ENCODE measurements around the gene ADCY7. TPM values are rescaled to one million over a fixed set of nuclear protein-coding genes. Genes with fewer than 3 reads are reported as not detected.

ADCY7 gene
- total RNA-seq, 2 donors from 2014 or later, result 30.1 to 37.2 TPM

- no peak overlapping the region for H3K27ac ChIP-seq (ENCODE audit: low read depth, low read length)
- peaks cover 6% of the 10 kb centered on the region for H3K4me1 Mint-ChIP-seq
- H3K36me3 Mint-ChIP-seq (ENCODE audit: low read depth), result no peaks in the 10 kb centered on the region
- no peaks in the 10 kb centered on the region for H3K36me3 ChIP-seq (ENCODE audit: control insufficient read depth, insufficient read depth, low read length)
- H3K4me3 Mint-ChIP-seq, result no peak overlapping the region
- H3K27ac Mint-ChIP-seq, result no peak overlapping the region
- no peak overlapping the region for H3K4me3 ChIP-seq (ENCODE audit: low read length)
- TF ChIP-seq CTCF (conservative IDR thresholded peaks at IDR 0.05), result no peak
- no peaks in the 10 kb centered on the region for H3K27me3 Mint-ChIP-seq (ENCODE audit: insufficient read depth)
- no peak overlapping the region for H3K9ac ChIP-seq (ENCODE audit: extremely low read depth, low read length, poor library complexity, severe bottlenecking)
- no peaks in the 10 kb centered on the region for H3K27me3 ChIP-seq (ENCODE audit: control insufficient read depth, insufficient read depth, low read length, poor library complexity, severe bottlenecking)
- H3K9me3 Mint-ChIP-seq, result no peaks in the 10 kb centered on the region
- H3K4me1 ChIP-seq (ENCODE audit: control insufficient read depth, insufficient read depth, low read length), result peaks cover 3% of the 10 kb centered on the region
- no peaks in the 10 kb centered on the region for H3K9me3 ChIP-seq (ENCODE audit: control insufficient read depth, low read length)
- WGBS, 2 experiments (ENCODE audit: insufficient coverage in 1 of 2, insufficient read length in 1 of 2), result 94 to 97% methylated on average over 12 to 13 of the region's 13 CpGs
- DNase-seq, result no peak
These were observed 4.3 kb downstream of the ADCY7 start for GRCh38 chr16:50270510-50271147.

- H3K4me3 Mint-ChIP-seq, result no peak overlapping the region
- no peaks in the 10 kb centered on the region for H3K27me3 Mint-ChIP-seq (ENCODE audit: insufficient read depth)
- WGBS, 2 experiments (ENCODE audit: insufficient coverage in 1 of 2, insufficient read length in 1 of 2), result 83 to 95% methylated on average over 5 to 15 of the region's 15 CpGs
- no peak for TF ChIP-seq CTCF (conservative IDR thresholded peaks at IDR 0.05)
- no peaks in the 10 kb centered on the region for H3K27me3 ChIP-seq (ENCODE audit: control insufficient read depth, insufficient read depth, low read length, poor library complexity, severe bottlenecking)
- H3K4me3 ChIP-seq (ENCODE audit: low read length), result no peak overlapping the region
- peaks cover under 1% of the 10 kb centered on the region for H3K4me1 ChIP-seq (ENCODE audit: control insufficient read depth, insufficient read depth, low read length)
- H3K9me3 Mint-ChIP-seq, result no peaks in the 10 kb centered on the region
- no peaks in the 10 kb centered on the region for H3K36me3 ChIP-seq (ENCODE audit: control insufficient read depth, insufficient read depth, low read length)
- H3K36me3 Mint-ChIP-seq (ENCODE audit: low read depth), result no peaks in the 10 kb centered on the region
- no peak overlapping the region for H3K9ac ChIP-seq (ENCODE audit: extremely low read depth, low read length, poor library complexity, severe bottlenecking)
- H3K9me3 ChIP-seq (ENCODE audit: control insufficient read depth, low read length), result no peaks in the 10 kb centered on the region
- DNase-seq, result no peak
- no peak overlapping the region for H3K27ac Mint-ChIP-seq
- peaks cover 6% of the 10 kb centered on the region for H3K4me1 Mint-ChIP-seq
- H3K27ac ChIP-seq (ENCODE audit: low read depth, low read length), result no peak overlapping the region
These were observed 5.0 kb downstream of the ADCY7 start for GRCh38 chr16:50271148-50272041.

- DNase-seq, result no peak
- peaks cover 5% of the 10 kb centered on the region for H3K4me1 Mint-ChIP-seq
- no peak overlapping the region for H3K4me3 ChIP-seq (ENCODE audit: low read length)
- no peaks in the 10 kb centered on the region for H3K27me3 ChIP-seq (ENCODE audit: control insufficient read depth, insufficient read depth, low read length, poor library complexity, severe bottlenecking)
- no peak overlapping the region for H3K9ac ChIP-seq (ENCODE audit: extremely low read depth, low read length, poor library complexity, severe bottlenecking)
- H3K27me3 Mint-ChIP-seq (ENCODE audit: insufficient read depth), result no peaks in the 10 kb centered on the region
- H3K9me3 ChIP-seq (ENCODE audit: control insufficient read depth, low read length), result no peaks in the 10 kb centered on the region
- no peaks in the 10 kb centered on the region for H3K9me3 Mint-ChIP-seq
- no peak overlapping the region for H3K27ac Mint-ChIP-seq
- H3K4me3 Mint-ChIP-seq, result no peak overlapping the region
- H3K4me1 ChIP-seq (ENCODE audit: control insufficient read depth, insufficient read depth, low read length), result no peaks in the 10 kb centered on the region
- 93 to 96% methylated on average over 4 to 7 of the region's 7 CpGs for WGBS, 2 experiments (ENCODE audit: insufficient coverage in 1 of 2, insufficient read length in 1 of 2)
- H3K36me3 Mint-ChIP-seq (ENCODE audit: low read depth), result no peaks in the 10 kb centered on the region
- H3K27ac ChIP-seq (ENCODE audit: low read depth, low read length), result no peak overlapping the region
- no peaks in the 10 kb centered on the region for H3K36me3 ChIP-seq (ENCODE audit: control insufficient read depth, insufficient read depth, low read length)
- no peak for TF ChIP-seq CTCF (conservative IDR thresholded peaks at IDR 0.05)
These were observed 5.8 kb downstream of the ADCY7 start for GRCh38 chr16:50272111-50272571.
